ENCODE measurements around the gene TRIM29.
"Not testable (repeated sequence)": the region's sequence is repeated elsewhere in the genome, so short reads cannot be mapped to it uniquely, and the experiment has no call there.

The TRIM29 gene

GRCh38 chr11:120172054-120172911 lies 34.4 kb upstream of the TRIM29 start:
- DNase-seq (ENCODE audit: low read depth in 2 of 2) = peak; percentile 24 to 37

GRCh38 chr11:120170741-120171261 lies 32.9 kb upstream of the TRIM29 start:
- DNase-seq (ENCODE audit: low read depth in 2 of 2) = no peak

DNA sequence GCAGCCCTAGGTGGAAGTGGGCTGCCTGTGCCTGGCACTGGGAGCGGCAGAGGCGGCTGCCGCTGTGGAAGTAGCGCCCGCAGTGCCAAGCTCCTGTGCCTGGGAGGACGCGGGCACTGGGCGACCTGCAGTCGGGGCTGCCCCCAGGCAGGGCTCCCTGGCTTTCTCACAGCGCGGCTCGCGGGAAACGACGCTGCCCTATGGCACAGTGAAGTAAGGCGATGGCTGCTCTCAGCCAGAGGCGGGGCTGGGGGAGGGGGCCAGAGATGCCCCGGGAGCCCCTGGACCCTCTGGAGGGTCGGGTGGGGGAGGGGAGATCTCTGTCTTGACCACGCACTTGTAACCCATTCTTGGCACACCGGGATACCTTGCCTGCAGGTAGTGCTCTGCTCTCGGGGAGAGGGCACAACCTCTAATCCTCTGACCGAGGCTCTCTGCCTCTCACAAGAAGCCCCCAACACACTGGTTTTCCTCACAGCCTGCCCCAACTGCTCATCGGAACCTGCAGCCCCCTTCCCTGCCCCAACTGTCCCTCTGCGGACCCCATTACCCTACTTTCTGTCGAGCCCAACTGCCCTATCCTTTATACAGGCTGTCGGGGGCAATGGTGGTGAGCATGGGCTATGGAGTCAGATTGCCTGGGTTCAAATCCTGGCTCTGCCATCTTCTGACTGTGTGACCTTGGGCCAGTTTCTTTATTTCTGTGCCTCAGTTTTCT lies 32.2 kb upstream of the TRIM29 start:
- DNase-seq (ENCODE audit: low read depth in 2 of 2) = no peak

GRCh38 chr11:120168960-120169681 lies 31.2 kb upstream of the TRIM29 start:
- DNase-seq (ENCODE audit: low read depth in 2 of 2) = peak; percentile 35 to 54

GRCh38 chr11:120168108-120168959 lies 30.4 kb upstream of the TRIM29 start:
- no peak for DNase-seq (ENCODE audit: low read depth in 2 of 2)

DNA sequence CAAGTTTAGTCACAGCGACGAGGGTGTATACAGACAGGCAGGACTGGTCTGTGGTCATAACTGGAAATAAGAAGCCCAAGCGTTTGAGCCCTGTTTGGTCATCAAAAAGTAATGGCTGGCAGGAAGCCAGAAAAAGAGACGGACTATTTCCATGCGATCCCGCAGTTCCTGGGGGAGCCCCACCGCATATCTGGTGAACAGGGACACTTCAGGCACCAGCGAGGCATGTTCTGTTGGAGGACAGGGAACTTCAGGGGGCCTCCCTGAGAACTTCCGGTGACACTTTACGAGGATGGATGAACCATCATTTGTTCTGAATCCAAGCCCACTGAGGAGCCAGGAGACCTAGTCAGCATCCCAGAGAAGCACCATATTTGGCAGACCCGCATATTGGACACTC lies 29.7 kb upstream of the TRIM29 start:
- DNase-seq (ENCODE audit: low read depth in 2 of 2) = no peak

GRCh38 chr11:120160436-120160835 lies 22.5 kb upstream of the TRIM29 start:
- DNase-seq (ENCODE audit: low read depth in 2 of 2) = no peak

DNA sequence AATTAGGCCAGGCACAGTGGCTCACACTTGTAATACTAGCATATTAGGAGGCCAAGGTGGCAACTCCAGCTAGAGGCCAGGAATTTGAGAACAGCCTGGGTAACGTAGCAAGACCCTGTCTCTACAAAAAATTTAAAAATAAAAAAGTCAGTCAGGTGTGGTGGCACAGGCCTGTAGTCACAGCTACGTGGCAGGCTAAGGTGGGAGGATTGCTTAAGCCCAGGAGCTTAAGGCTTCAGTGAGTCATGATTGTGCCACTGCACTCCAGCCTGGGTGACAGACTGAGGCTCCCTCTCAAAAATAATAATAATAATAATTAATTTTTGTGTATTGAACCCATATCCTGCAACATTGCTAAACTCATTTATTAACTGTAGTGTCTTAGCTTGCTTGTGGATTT lies 15.3 kb upstream of the TRIM29 start:
- no peak for DNase-seq (ENCODE audit: low read depth in 2 of 2)

DNA sequence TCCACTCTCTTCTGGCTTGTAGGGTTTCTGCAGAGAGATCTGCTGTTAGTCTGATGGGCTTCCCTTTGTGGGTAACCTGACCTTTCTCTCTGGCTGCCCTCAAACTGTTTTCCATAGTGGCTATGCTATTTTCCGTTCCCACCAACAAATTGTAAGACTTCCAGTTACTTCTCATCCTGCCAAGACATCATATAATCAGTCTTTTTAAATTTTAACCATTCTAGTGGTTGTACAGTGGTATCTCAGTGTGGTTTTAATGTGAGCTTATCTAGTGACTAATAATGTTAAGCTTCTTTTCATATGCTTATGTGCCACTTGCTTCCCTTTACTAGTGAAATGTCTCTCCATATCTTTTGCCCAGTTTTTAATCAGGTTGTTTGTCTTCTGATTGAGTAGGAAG lies 13.6 kb upstream of the TRIM29 start:
- DNase-seq (ENCODE audit: low read depth in 2 of 2) = no peak

DNA sequence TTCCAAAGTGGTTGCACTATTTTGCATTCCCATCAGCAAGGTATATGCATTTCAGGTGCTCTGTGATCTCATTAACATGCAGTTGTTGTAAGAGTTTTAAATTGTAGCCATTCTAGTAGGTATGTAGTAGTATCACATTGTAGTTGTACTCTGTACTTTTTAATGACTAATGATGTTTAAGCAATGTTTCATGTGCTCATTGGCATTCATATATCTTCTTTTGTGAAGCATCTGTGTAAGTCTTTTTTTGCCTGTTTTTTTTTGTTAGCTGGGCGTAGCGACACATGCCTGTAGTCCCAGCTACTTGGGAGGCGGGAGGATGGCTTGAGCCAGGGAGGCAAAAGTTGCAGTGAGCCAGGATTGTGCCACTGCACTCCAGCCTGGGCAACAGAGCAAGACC lies 11.3 kb upstream of the TRIM29 start:
- no peak for DNase-seq (ENCODE audit: low read depth in 2 of 2)

DNA sequence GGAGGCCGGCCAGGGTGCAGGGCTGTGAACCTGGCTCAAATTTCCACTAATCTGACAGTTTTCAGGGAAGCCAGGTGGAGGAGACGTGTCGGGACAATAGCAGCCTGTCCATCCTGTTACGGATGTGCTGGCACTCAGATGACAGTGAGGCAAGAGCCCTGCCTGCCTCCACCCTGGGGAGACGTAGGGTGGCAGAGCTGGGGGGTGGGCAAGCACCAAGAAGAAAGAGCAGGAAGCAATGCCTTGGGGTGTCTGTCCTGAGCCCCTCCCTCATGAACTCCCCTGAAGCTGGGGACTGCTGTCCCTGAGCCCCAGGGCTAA lies 10.0 kb upstream of the TRIM29 start:
- DNase-seq (ENCODE audit: low read depth in 2 of 2) = no peak

DNA sequence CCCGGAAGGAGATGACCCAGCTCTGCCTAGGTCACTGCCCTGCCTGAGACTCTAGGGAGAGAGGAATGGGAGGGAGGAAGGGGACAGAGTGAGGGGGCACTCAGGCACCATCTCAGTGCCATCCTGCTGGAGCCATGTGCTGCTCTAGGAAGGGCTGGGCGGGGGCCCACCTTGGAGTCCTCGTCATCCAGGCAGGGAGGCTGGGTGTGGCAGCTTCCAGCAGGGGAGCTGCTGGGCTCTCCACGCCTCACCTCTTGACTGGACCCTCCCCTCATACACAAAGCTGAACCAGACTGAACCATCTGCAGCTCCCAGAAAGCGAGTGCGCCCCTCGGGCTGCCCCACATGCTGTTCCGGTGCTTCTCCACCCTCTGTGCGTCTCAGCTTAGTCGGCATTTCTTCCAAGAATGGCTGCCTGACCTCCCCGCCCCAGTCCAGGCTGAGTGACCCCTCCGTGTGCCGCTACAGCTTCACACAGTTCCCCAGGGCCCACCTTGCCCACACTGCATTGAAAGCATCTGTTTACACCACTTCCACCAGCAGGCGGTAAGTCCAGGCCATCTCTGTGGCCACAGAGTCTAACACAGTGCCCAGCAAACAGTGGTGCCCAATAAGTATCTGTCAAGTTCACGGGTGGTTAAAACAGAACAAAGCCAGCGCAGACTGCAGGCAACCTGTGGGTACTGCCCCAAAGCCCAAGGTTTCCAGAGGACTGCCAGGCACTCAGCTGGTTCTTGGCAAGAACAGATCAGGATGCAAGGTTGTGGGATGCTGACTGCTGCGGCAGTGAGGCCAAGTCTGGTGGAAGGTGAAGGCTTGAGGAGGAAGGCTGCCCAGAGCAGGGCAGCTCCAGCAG lies 9.4 kb upstream of the TRIM29 start:
- DNase-seq (ENCODE audit: low read depth in 2 of 2) = no peak

- DNase-seq (ENCODE audit: low read depth in 2 of 2) = no peak
Observed at GRCh38 chr11:120146413-120147093, 8.6 kb upstream of the TRIM29 start.

DNA sequence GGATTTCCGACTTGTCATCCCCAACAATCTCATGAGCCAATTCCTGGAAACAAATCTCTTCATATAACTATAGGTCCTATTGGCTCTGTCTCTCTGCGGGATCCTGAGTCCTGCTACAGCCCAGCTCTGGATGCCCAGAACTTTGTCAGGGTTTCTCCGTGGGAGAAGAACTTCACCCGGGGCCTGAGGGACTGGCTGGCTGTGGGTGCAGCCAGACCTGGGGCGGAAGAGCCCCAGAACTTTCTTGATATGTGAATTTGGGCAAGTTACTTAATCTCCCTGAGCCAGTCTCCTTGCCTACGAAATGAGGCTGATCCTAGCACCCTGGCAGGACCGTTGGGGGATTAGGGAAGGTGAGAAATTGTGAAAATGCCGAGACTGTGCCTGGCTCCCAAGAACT lies 6.6 kb upstream of the TRIM29 start:
- no peak for DNase-seq (ENCODE audit: low read depth in 2 of 2)

DNA sequence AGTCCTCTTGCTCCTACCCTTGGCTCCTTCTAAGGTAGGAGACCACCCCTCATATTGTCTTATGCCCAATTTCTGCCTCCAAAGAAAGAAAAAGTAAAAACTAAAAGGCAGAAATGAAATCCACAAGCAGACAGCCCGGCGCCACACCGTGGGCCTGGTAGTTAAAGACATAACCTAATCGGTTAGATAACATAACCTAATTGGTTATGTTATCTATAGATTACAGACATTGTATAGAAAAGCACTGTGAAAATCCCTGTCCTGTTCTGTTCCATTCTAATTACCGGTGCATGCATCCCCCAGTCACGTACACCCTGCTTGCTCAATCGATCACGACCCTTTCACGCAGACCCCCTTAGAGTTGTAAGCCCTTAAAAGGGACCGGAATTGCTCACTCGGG lies 5.6 kb upstream of the TRIM29 start:
- not testable (repeated sequence) for DNase-seq (ENCODE audit: low read depth in 2 of 2)

DNA sequence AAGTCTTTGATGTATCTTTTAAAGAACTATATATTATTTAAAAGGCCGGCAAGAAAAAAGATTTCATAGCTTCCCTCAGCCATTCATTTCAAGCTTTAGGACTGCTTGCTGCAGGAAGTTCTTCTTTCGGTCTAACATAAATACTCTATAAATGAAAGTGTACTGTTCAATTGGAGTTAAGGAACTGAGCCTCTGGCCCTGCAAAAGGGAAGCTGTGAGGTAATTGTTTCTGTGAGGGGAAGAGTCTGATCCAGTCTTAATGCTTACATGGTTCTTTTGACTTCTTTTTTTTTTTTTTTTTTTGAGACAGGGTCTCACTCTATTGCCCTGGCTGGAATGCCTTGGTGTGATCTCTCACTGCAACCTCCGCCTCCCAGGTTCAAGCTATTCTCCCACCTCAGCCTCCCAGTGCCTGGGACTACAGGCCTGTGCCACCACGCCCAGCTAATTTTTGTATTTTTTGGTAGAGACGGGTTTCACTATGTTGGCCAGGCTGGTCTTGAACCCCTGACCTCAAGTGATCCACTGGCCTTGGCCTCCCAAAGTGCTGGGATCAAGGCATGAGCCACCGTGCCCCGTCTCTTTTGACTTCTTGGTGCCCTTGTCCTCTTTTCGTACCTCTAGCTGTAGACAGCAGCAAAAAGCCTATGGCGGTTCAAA lies 4.7 kb upstream of the TRIM29 start:
- DNase-seq (ENCODE audit: low read depth in 2 of 2) = no peak

DNA sequence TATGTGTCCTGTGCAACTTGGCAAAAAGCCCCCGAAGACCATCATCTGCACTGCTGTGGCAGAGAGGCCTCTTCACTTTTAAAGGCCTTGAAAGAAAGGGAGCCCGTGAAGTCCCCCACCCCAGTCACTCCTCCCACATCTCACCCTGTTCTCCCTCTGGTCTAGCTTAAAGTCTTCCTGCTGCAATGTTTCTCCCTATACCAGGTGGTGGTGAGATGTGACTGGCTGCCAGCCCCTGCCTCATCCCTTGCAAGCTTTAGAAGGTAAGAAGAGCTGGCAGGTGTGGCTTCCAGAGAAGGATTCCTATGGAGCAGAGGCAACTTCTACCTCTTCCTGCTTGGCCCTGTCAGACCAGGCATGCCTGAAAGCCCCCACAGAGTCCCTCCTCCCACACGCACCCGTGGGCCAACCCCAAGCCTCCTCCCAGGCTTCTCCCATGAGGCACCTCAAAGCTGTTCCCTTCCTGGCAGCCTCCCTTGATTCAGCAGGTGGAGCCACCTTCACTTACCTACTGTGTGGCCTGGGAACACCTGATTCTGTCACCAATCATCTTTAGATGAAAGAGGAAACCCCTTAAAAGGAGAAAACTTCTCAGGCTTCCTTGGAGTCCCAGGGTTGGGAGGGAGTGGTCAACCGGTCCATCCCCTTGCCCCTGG lies 4.0 kb upstream of the TRIM29 start:
- DNase-seq (ENCODE audit: low read depth in 2 of 2) = no peak

GRCh38 chr11:120141113-120141767 lies 3.3 kb upstream of the TRIM29 start:
- no peak for DNase-seq (ENCODE audit: low read depth in 2 of 2)
